GM10266 (cell line): ENCODE measurements around the gene GASK1B.

ENCODE experiments used
- DNase-seq: peaks from one replicate; pipeline ENCODE4 v3.0.0; 2012; ENCODE audit errors: extremely low spot score
- TF ChIP-seq, protein P1 (sequence below): IDR thresholded peaks from 2 replicates; pipeline ENCODE4 v1.5.1; 2012; ENCODE audit warnings: mild to moderate bottlenecking, low read depth; ENCODE audit not compliant: control insufficient read depth, insufficient read depth; ENCODE audit errors: missing control alignments

The GASK1B gene

DNA sequence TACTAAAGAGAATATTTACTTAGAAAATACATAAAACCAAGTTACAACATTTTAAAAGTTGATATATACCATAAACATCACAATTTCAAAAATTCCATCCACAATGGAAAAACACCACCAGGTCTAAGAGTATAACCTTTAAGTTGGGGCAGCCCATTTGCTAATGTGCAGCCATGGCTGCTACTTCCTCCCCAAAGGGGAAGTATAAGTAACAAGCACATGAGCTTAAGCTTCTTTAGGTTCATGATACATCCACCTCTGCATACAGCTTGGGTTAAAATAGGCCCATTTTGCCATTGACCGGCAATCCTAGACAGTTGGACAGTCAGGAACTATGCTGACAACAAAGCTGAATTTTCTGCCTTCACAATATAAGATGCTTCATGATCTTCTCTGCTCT lies 16.6 kb upstream of the GASK1B start:
- TF ChIP-seq, protein P1, sequence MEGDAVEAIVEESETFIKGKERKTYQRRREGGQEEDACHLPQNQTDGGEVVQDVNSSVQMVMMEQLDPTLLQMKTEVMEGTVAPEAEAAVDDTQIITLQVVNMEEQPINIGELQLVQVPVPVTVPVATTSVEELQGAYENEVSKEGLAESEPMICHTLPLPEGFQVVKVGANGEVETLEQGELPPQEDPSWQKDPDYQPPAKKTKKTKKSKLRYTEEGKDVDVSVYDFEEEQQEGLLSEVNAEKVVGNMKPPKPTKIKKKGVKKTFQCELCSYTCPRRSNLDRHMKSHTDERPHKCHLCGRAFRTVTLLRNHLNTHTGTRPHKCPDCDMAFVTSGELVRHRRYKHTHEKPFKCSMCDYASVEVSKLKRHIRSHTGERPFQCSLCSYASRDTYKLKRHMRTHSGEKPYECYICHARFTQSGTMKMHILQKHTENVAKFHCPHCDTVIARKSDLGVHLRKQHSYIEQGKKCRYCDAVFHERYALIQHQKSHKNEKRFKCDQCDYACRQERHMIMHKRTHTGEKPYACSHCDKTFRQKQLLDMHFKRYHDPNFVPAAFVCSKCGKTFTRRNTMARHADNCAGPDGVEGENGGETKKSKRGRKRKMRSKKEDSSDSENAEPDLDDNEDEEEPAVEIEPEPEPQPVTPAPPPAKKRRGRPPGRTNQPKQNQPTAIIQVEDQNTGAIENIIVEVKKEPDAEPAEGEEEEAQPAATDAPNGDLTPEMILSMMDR: no peak
- no peak for DNase-seq

DNA sequence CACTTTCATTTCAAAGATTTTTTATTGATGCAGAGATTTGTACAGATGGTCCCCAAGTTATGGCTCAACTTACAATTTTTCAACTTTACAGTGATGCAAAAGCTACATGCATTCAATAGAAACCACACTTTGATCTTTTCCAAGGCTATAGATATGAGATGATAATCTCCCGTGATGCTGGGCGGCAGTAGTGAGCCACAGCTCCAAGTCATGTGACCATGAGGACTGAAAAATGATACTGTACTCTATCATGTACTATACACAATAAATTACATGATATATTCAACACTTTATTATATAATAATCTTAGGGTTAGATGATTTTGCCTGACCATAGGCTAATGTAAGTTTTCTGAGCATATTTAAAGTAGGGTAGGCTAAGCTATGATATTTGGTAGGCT lies 14.0 kb upstream of the GASK1B start:
- DNase-seq: no peak
- TF ChIP-seq, protein P1: no peak

DNA sequence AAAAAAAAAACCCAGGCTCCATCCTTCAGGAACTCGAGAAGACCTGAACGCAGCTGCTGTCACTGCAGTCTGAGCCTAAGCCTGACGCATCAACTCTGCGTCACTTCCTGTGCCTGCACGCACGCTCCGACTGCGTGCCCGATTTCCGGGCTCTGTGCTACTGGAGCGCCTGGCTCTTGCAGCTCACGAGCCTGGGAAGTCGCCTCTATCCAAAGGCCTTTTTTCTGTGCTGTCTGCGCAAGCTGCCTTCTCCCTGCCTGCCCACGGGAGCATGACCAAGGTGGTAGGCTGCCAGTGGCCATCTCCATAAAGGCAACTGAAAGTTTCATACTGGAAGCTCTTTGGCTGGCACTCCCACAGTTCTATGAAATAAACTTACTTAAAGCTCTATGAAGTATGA lies 9.9 kb upstream of the GASK1B start:
- TF ChIP-seq, protein P1: no peak
- DNase-seq: no peak

DNA sequence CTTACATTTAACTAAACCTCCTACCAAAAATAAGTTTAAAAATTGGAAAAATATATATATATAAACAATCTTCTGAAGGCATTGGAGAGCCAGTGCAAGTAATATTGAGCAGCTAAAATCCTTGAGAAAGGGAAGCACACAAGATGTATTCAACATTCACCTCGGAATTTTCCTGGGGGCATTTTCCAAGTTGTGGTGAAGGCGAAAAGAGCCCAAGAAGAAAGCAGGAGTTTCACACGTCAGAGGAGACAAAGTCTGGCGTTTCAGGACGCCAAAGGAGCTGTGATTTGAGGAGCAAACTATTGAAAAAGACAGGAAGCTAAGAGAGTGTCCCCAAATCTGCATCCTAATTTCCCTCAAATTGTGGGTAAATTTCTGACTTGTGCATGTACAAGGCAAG lies 9.1 kb upstream of the GASK1B start:
- TF ChIP-seq, protein P1: no peak

DNA sequence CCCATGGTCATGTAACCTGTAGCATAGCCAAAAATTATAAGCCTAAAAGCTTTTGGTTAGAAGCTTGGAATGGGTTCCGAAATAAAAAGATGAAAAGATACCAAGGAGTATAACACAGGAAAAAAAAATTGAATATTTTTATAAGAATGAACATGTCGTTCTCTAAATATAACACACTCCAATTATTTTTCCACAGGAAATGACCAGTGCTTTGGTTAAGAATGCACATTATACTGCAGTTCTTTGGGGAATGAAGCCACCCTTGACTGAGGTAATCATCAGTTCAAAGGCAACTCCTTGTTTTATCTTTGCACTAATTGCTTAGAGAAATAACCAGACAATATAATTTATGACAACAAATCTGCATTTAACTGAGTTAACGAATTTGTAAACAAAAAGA lies 6.6 kb upstream of the GASK1B start:
- TF ChIP-seq, protein P1: no peak
- DNase-seq: no peak

More for the DNA sequence above, 9.1 kb upstream of the GASK1B start:
- no peak for DNase-seq

DNA sequence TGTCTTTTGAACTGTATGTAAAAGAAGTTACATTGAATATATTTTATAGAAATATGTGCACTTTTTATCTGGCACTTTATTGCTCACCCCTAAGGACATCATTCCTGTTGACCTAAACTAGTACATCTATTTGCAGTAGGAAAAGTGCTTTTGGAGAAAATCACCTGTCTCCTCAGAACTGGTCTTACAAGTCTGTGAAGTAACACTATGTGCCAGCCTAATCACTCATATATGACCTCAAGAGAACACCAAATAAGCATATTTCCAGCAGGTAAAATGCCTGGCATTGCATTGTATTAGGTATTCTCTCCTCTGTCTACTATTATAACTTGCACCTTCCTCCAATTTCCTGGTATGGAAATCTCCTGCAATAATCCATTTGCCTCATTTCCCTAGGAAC lies 4.0 kb upstream of the GASK1B start:
- DNase-seq: no peak
- TF ChIP-seq, protein P1: no peak

DNA sequence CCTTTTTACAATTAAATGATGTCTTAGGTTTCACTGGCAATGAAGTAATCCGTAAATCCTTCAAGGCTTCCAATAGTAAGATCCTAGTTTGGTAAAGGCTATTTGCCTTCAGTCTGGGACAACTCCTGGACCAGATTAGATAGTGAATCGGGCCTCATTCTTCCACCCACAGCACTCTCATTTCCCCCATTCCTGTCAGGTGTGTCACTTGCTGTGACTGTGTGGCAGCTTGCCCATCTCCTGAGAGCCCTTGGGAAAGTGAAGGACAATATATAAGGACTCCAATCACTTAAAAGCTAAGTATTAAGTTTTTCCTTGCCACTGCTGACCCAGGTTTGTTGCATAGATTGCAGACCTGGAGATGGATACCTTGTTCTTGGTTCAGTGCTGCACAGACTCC lies 3.3 kb upstream of the GASK1B start:
- TF ChIP-seq, protein P1: no peak
- no peak for DNase-seq
